DMS153 treated with DMSO at 0.1 percent for 48 hours (cell line): ENCODE results near the gene MMRN1.

Source experiments
- DNase-seq: peaks from one replicate; lab custom pipeline; 2025; ENCODE audit not compliant: unreplicated experiment; lab: John Stamatoyannopoulos, UW

MMRN1 gene

DNA sequence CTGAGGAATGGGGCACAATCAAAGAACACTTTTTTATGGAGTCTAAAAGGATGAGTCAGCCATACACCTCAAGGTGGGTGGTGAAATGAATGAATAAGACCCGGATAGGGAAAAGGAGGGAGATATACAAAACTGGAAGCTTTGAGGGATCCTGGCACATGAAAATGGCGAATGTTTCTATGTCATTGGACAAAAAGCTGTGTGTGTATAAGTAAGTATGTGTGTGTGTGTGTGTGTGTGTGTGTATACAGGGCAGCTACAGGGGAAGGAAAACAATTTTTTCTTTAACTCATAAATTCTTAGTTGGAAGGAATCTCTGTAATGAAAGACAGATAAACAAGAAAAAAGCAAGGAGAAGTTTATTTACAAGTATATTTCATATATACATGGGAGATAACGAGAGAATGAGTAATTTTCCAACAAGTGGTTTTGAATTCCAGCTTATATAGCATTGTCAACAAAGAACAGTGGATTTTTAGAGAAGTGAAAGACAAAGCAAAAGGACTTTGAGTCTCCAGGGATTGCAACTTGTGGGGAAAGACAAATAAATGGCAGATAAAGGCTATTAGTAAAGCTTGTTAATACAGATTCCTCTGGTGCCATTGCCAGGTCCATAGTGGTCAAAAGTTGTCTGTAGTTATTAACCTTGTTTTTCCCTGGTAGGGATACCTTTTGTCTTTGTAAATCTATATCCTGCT, 99.7 kb downstream of the MMRN1 start:
- no peak for DNase-seq

DNA sequence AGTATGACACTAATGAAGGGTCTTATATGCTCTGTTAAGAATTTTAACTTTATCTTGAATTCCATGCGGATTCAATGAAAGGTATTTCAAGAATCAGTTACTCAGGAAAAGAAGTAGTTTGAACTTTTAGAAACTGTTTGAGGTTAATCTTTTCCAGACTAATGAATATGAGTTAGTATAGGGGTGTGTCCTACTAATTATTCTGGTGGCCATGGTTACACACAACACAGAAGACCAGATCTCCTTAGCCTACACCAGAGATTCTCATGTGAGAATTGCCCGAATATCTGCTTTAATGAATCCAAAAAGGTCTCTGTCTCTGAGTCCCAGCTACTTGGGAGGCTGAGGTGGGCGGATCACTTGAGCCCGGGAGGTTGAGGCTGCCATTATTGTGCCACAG, 100.4 kb downstream of the MMRN1 start:
- no peak for DNase-seq

DNA sequence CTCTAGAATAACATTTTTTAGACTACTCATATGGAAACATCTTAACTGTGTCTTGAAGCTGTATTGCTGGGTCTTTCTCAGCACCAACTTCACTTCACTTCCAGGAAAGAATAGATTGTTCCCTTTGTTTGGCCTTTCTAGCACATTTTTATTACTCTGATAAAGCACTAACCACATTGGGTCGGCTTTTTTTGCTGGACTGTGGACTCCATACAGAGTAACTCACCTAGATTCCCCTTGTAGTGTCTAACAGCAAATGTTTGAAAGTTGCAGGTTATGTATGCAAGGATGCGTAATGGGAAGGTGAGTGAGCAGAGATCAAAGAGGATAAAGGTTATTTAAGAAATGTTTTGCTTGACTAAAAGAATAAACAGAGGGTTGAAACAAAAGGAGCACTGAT, 101.2 kb downstream of the MMRN1 start:
- DNase-seq, result no peak

DNA sequence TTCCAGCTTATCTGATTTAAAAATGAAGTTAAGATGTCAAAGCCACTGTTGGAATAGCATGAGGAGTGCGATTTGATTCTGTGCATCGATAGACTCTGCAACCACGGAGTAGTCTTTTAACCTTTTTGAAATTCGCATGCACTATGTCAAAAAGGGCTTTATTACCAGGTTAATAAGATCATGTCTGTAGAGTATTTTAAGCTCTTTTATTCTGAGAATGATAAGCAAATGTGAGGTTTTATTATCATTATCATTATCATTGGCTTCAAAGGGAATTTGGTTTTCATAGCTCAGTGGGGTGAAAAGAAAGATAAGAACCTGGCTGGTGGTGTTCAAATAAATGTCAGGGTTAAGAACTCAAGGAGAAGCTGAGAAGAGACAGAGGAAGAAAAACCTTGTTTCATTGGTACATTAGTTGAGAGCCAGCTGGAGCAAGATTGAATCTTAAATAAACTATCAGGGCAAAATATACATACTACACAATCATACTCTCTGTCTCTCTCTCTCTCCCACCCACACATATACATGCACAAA, 102.6 kb downstream of the MMRN1 start:
- no peak for DNase-seq

DNA sequence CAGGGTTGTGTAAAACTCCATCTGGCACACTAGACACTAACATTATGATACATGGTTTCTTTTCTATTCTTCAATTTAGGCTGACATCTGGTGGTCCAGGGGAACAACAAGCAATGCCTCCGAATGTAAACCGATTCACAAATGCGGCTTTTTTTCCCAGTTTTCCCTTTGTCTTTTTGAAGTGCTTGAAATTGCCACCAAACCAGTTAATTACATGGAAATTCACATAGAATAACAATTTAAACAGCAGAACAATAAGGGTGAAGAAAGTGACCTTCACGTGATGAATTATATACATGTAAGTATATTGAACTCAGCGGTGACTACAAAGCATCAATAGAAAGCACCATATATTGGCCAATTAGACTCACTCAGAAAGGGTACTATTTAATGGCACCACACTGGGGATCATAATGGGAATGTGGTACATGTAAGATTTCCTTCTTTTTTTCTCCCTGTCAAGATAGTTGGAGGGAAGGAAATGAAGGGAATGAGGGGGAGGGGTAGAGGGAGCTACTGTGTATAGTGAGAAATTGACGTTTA, 103.9 kb downstream of the MMRN1 start:
- no peak for DNase-seq

DNA sequence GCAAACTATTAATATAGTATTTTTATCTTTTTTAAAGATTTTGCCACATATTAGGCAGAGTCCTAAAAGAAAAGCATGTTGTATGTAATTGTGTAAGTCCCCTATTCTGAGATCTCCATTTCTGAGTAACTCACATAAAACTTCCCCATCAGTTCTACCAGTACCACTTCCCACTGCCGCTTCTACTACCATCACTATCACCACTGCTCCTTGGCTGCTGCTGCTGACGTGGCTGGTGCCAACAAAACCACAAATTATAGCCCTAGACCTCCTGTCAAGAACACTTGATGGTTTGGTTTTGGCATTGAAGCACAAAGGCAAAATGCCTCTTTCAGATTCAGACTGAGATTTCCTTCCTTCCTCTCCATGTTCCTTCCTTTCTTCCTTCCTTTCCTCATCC, 106.4 kb downstream of the MMRN1 start:
- no peak for DNase-seq

DNA sequence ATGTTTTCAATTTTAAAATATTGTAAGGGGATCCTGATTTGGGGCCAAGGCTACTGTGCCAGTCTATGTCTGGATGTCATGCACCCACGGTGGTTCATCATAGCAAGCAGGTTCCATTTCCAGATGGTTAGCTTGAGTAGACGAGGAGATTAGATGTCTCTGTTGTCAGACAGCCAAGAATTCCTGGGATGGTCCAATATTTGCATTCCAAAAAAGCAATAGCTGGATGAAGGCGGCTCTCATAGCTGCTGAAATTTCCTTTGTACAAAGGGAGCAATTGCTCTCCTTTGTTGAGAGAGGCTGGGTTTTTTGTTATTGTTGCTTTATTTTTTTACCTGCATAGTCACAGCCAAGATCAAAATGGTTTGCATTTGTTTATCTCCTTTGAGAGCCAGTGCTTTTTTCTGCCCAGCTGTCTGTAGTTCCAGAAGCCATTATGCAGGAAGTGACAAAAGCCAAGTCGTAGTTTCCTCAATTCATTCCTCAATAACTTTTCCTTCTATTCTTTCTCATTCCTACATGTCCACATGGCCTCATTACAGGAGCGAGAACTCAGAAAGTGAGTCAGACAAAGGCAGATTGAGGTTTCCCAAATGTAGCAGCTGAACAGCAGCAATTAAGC, 107.9 kb downstream of the MMRN1 start:
- no peak for DNase-seq
